HepG2 (cell line): Measurements from ENCODE around the gene SYT7. TPM values are rescaled to one million over a fixed set of nuclear protein-coding genes. Genes with fewer than 3 reads are reported as not detected.

Source experiments
- ATF1 ChIP-seq: IDR thresholded peaks from 2 replicates; pipeline ENCODE4 v1.6.1; 2016; ENCODE audit warnings: mild to moderate bottlenecking, control low read depth
- CEBPZ ChIP-seq: IDR thresholded peaks from 2 replicates; pipeline ENCODE4 v1.6.1; 2012; ENCODE audit warnings: low read length, improper control_type of control experiment
- HIC2 ChIP-seq: sonication (generic); formaldehyde crosslinking; IDR thresholded peaks from 2 replicates; pipeline ENCODE4 v1.9.0; 2022; ENCODE audit warnings: low read depth, missing genetic modification reagents
- IKZF5 ChIP-seq: IDR thresholded peaks from 2 replicates; pipeline ENCODE4 v1.6.1; 2018; ENCODE audit warnings: missing genetic modification reagents, mild to moderate bottlenecking, missing compliant biosample characterization
- KIAA2018 ChIP-seq: sonication (generic); formaldehyde crosslinking; IDR thresholded peaks from 2 replicates; pipeline ENCODE4 v1.5.0; 2020; ENCODE audit warnings: mild to moderate bottlenecking, missing genetic modification reagents, borderline replicate concordance
- MEIS1 ChIP-seq: sonication (generic); formaldehyde crosslinking; IDR thresholded peaks from 2 replicates; pipeline ENCODE4 v1.9.0; 2021; ENCODE audit warnings: mild to moderate bottlenecking, missing genetic modification reagents, moderate library complexity, borderline replicate concordance
- PLRG1 ChIP-seq: fragments of 450-650 bp; conservative IDR thresholded peaks from 2 replicates; pipeline ENCODE4 v1.6.1; 2016
- SMAD1 ChIP-seq: sonication (generic); formaldehyde crosslinking; IDR thresholded peaks from 2 replicates; pipeline ENCODE4 v1.4.0; 2020; ENCODE audit warnings: missing genetic modification reagents, low read depth, mild to moderate bottlenecking, borderline replicate concordance
- ZFY ChIP-seq: sonication (generic); formaldehyde crosslinking; IDR thresholded peaks from 2 replicates; pipeline ENCODE4 v1.4.0; 2020; ENCODE audit warnings: missing genetic modification reagents
- ZNF256 ChIP-seq: sonication (generic); formaldehyde crosslinking; conservative IDR thresholded peaks from 2 replicates; pipeline ENCODE4 v1.4.0; 2020; ENCODE audit warnings: missing genetic modification reagents
- polyA plus RNA-seq, 8 experiments: library from polyadenylated mRNA; depleted of rRNA in 3 of 8; stranded (reverse) in 7 of 8; unstranded in 1 of 8; fragments of >200 nt; fragmentation: Illumina TruSeq in 4 of 8; extraction: Trizol in 4 of 8; gene quantifications; 2 replicates each; pipeline versions ENCODE4 v1.2.1 to v1.2.3, GENCODE V29; 2011 to 2016; ENCODE audit warnings: low read depth in 4 of 8, missing spikeins in 1 of 8, mixed read lengths in 1 of 8; ENCODE audit not compliant: insufficient read depth in 1 of 8
- total RNA-seq, 5 experiments: library from RNA; depleted of rRNA; stranded (reverse); fragments of >200 nt; fragmentation: Illumina TruSeq; extraction: Trizol; gene quantifications; 2 replicates each; pipeline ENCODE4 v1.2.3, GENCODE V29; 2016; ENCODE audit warnings: low read depth in 1 of 5

Gene SYT7
- total and polyA plus RNA-seq, 2 of the 13 experiments (the other 11 are each of a cell fraction or from before 2014, with no cell fraction given): 1.4 to 4.4 TPM

GRCh38 chr11:61509043-61510029 is 71.5 kb downstream of the SYT7 start (continued):
- TF ChIP-seq KIAA2018 (CRISPR knock-in tag) (no peak), ATF1 (CRISPR knock-in tag) (no peak), MEIS1 (CRISPR knock-in tag) (no peak), ZFY (CRISPR knock-in tag) (peak; percentile 53; the same call in 1 of the 2 replicates), ZNF256 (CRISPR knock-in tag) (no peak), HIC2 (CRISPR knock-in tag) (no peak; the same call in 1 of the 2 replicates), PLRG1 (no peak), SMAD1 (CRISPR knock-in tag) (no peak), CEBPZ (no peak), IKZF5 (CRISPR knock-in tag) (no peak)
